Activated CD4-positive, alpha-beta T cell treated with anti-CD3 and anti-CD28 coated beads, Interleukin-2, Interleukin-4, amounts not matched to agents 100 ng/mL and 50 ng/mL, durations not matched to agents 16 hours and 8 hours (primary cell): ENCODE measurements around the gene MS4A2.
A peak's percentile ranks its signal among the peaks of the same experiment; 100 is the strongest.
"Not testable (repeated sequence)": the region's sequence is repeated elsewhere in the genome, so short reads cannot be mapped to it uniquely, and the experiment has no call there.

Experiments used
- DNase-seq: peaks from one replicate; pipeline ENCODE4 v3.0.0-alpha.2; 2020; ENCODE audit warnings: low spot score

Gene MS4A2

DNA sequence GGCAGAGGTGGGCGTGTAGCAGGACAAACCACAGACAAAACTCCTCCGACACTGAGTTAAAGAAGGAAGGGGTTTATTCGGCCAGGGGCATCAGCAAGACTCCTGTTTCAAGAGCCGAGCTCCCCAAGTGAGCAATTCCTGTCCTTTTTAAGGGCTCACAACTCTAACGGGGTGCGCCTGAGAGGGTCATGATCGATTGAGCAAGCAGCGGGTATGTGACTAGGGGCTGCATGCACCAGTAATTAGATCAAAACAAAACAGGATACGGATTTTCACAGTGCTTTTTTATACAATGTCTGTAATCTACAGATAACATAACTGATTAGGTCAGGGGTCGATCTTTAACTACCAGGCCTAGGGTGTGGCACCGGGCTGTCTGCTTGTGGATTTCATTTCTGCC is 12.9 kb downstream of the MS4A2 start:
- not testable (repeated sequence) for DNase-seq

DNA sequence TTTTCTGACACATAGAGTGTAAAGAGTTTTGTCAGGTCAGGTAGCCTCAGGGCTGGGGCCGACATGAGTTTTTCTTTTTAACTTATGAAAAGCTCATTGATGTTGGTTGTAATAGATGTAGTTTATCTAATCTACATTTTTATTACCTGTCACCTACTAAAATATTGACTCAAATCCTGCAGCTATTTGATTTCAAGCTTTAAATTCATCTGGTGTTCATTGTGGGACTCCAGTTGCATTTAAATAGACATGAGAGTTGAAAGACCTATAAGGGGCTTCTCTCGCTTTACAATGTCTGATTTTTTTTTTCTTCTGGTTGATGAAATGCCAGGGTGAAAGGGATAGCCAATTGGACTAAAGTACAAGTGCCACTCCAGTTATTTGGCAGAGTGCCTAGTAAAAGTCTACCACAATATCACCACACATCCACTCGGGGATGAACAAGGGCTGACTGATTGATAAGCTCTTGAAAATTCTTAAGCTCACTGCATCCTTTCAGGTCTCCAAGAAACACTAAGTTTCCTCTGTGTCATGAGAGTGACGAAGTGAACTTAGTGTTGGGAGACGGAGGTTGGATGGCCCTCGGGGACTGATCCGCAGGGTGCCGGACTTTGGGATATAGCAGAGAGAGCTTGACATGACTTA is 16.1 kb downstream of the MS4A2 start:
- not testable (repeated sequence) for DNase-seq

GRCh38 chr11:60108631-60109030 is 20.2 kb downstream of the MS4A2 start:
- not testable (repeated sequence) for DNase-seq

GRCh38 chr11:60111793-60112192 is 23.3 kb downstream of the MS4A2 start:
- no peak for DNase-seq

- no peak for DNase-seq
Measured at GRCh38 chr11:60116996-60117790, 28.7 kb downstream of the MS4A2 start.

DNA sequence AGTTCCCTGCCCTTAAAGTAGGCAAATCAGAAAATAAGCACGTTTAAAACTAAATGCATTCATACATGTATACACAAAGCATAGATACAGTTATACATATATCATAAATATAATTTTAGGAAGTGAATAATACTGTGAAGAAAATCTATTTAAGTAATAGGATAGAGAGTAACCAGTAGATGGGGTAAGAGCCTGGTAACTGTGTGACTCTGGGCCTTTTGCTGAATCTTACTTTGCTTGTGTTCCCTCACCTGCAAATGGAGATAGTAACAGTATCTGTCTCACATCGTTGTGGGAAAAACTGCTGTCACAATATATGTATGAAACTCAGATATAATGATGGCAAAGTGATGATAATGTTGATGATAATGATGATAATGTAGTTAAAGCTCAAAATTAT is 29.9 kb downstream of the MS4A2 start:
- no peak for DNase-seq

DNA sequence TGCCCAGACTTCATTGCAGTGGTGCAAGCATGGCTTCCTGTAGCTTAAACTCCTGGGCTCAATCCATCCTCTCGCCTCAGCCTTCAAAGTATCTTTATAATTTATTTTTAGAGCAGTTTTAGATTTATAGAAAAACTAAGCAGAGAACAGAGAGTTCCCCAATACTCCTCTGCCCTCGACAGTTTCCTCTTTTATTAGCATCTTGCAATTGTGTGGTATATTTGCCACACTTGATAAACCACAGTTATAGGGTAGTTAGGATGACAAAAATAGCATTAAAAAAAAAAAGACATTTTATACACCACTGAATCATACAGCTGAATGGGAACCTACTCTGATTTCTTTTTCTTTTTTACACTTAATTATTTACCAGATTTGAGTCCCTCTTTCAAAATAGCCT is 31.2 kb downstream of the MS4A2 start:
- no peak for DNase-seq

GRCh38 chr11:60121264-60121663 is 32.8 kb downstream of the MS4A2 start:
- no peak for DNase-seq

DNA sequence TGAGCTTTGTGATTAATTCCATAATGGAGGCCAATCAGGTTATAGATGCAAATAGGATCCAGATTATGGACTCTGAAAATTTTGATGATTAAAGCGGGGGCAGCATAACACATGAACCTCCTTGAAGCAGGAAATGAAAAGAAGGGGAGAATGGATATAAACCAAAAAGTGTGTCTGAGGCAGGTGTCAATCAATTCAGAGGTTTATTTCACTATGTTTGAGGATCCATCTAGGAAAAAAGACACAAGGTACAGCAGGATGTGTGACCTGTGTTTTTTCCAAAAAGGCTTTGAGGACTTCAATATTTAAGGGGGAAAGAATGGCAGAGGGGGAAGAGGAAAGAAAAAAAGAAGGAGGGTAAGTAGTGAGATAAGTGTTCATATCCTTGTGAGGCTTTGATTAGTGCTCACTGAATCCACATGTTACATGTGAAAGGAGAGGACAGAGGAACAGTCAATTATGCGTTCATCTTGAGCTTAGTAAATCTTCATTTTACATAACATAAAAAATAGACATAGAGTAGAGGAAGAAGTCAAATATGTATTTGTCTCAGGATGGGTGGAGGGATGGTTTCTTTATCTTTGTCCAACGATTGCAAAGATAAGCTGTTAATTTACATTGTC is 34.1 kb downstream of the MS4A2 start:
- no peak for DNase-seq

GRCh38 chr11:60124802-60125432 is 36.5 kb downstream of the MS4A2 start:
- DNase-seq, result no peak

DNA sequence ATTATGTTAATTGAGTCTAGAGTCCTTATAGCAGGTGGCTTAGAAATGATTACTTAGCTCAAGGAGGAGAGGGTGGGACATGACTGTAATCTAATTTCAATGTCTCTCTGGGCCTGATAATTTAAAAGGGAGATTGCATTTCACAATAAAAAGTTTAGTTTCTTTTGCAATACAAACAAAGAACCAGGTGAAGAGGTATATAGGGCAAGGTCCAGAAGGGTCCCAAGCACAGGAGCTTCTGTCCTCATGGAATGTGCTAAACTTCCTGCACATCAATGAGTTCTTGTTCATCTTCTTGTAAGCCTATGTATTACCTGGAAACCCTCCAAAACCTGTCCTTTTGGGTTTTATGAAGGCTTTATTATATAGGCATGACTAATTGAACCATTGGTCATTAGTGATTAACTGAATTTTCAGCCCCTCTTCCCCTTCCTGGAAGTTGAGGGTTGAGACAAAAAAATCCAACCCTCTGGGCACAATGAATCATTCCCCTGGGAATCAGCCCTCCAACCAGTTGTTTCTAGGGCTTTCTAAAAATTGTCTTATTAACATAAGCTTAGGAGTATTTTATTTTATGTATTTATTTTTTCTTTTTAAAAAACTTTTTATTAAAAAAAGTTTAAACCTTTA is 37.6 kb downstream of the MS4A2 start:
- no peak for DNase-seq

- no peak for DNase-seq
Measured at GRCh38 chr11:60127311-60127811, 38.9 kb downstream of the MS4A2 start.

DNA sequence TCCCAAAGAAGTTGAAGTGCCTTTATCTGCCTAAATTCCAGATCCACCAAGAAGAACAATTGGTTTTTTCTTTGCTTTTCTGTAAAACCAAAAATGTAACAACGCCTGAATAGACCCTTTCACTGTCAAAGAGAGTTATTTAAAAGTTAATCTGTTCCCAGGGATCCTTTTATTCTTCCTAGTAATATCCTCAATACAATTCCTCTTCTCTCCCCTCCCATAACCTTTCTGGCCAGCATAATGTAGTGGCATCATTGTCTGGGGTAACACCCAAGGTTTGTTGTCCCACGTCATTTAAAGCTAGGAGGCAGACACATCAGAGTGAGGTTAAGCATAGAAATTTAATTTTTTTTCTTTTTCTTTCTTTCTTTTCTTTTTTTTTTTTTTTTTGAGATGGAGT is 39.9 kb downstream of the MS4A2 start:
- no peak for DNase-seq

GRCh38 chr11:60128866-60129265 is 40.4 kb downstream of the MS4A2 start:
- DNase-seq, result not testable (repeated sequence)

- no peak for DNase-seq
Measured at GRCh38 chr11:60129853-60130252, 41.4 kb downstream of the MS4A2 start.

GRCh38 chr11:60130496-60130895 is 42.0 kb downstream of the MS4A2 start:
- DNase-seq, result peak; percentile 41

DNA sequence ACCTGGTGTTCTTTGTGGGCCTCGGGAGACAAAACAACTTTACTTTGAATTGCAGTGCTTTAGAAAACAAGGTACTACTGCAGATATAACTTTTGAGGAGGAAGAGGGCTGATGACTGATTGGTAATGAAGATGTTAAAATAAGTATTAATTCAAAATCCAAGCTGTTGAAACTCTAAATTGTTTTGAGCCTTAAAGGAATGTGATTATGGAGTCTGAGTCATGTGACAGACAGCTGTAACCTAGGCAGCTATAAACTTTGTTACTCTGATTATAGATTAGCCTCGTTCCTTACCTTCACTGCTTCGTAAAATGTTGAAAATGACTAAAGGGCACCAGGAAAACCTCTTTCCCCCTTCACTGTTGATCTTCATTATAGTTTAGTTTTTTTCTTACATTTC is 43.4 kb downstream of the MS4A2 start:
- no peak for DNase-seq

GRCh38 chr11:60133917-60134316 is 45.5 kb downstream of the MS4A2 start:
- DNase-seq, result no peak

DNA sequence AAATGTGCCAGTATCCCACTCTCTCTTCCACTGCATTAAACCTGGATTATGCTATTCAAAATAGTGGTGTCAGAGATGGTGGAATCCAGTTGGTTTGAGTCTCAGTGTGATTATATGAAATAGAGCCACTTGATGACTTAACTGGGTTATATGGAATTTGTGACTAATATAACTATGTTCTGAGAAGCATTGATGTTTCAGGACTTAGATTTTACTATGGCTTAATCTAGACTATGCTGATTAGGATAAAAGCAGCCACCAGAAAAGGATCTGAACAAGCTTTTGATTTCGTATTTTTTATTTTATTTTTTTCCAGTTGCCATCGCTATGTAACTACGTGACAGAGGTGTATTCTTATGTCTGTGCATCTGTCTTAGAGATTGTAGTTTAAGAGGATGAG is 55.3 kb downstream of the MS4A2 start:
- no peak for DNase-seq

- no peak for DNase-seq
Measured at GRCh38 chr11:60145677-60146076, 57.2 kb downstream of the MS4A2 start.
